NCI-H1092 (cell line): ENCODE measurements around the gene SV2B.
A peak's percentile ranks its signal among the peaks of the same experiment; 100 is the strongest.

Experiments used
- DNase-seq: peaks from one replicate; lab custom pipeline; 2025; lab: John Stamatoyannopoulos, UW

The SV2B gene

GRCh38 chr15:91193378-91193720, 93.3 kb downstream of the SV2B start:
- DNase-seq = no peak

DNA sequence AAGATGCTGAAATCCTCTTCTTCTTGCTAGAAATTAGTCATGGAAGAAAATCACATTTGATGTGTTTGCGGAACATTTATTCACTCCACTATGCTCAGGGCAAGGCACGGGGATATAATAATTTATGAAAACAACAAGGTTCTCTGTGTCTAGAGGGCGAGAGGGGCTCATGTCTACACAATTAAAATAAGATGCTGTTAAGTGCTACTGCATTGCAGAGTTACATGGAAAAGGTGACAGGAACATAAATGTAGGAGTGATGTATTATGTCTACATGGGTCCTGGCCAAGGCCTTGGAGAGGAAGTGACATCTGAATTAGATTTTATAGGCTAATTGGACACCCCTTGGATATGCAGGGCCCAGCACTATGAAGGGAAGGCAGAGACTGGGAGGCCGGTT, 96.1 kb downstream of the SV2B start:
- no peak for DNase-seq

DNA sequence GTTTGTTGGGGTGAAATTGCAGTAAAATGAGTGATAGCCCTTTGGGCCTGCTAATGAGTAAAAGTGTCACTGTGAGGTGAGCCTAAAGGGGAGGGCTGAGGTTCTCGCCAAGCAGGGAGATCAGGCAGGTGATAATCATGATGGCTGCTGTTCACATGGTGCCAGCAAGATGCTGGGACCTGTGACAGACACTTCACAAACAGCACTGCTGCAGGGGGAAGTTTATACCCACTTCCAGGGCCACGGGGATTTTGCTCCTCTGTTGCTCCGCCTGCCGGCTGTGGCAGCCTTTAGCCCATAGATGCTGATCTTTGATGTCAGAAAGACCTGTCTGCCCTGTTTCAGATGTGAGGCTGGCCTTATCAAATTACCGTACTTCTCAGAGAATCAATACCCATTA, 96.7 kb downstream of the SV2B start:
- DNase-seq = no peak

DNA sequence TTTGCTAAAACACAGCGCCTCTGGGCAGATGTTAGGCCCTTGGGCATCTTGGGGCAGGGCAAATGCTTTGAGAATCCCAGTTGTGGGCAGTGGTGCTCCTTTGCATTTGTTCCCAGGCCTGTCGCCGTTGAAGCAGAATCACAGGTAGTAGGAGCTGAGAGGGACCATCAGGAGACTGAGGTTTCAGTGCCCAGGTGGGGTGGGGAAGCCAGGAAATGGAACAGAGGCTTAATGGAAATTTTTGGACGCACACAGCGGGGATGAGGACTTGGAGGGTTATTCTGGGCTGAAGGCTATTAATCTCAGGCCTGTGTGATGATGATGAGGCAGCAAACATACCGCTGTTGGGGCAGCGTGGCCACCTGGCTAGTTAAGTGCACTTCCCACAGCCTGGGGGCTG, 99.5 kb downstream of the SV2B start:
- DNase-seq = peak; percentile 44

- no peak for DNase-seq
Measured at GRCh38 chr15:91200101-91200754, 100.2 kb downstream of the SV2B start.

DNA sequence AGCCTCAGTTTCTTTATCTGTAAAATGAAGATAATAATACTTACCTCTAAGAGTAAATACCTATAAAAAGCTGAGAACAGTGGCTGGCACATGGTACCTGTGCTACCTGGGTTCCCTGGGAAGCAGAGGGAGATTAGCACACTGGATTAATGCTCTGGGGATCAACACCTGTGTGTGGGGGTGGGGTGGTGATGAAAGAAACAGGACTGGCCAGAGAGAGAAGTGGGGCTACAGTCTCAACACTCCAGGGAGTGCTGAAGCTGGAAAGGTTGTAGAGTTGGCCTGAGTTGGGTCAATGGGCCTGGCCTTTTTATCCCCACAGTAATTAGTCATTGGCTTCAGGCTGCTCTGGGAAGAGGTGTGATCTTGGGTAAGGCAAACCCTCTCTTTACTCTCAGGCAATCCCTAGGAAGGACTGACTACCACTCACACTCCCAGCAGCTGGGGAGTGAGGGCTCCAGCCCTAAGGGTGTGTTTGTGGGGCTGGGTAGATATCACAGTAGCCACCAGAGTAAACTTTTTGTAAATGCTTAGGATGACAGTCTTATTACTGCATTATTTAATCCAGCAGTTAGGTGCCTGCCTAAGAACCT, 102.5 kb downstream of the SV2B start:
- DNase-seq = no peak

GRCh38 chr15:91203619-91204203, 103.7 kb downstream of the SV2B start:
- no peak for DNase-seq

GRCh38 chr15:91208371-91208770, 108.3 kb downstream of the SV2B start:
- no peak for DNase-seq

DNA sequence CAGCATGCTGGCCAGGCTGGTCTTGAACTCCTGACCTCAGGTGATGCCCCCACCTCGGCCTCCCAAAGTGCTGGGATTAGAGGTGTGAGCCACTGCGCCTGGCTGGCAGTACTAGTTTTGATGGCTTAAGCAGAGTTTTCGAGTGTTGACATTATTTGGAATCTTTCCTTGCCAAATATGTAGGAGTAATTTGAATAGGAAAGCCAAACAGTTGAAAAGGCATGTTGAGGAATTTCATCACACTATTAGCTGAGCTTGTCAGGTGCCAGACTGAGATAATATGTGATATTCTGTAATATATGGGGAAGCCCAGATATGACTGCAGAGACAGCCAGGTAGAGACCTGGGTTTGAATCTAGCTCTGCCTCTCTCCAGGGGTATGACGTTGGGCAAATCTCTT, 109.3 kb downstream of the SV2B start:
- no peak for DNase-seq

DNA sequence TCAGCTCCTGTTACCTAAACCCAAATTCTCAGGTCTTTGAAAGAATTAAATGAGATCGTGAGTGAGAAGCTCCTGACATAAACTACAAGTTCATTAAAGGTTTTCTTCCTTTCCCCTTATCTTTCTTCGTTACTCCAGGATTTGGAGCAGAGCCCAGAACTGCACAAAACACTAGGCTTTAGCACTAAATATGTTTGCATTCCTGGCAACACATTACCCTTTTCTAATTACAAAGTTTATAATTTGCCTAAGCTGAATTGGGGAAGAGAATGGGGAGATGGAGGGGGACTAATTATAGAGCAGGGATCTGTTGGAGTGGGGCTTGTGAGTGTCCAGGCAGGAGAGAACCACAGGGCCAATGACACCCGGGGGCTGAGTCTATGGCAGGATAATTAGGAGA, 109.7 kb downstream of the SV2B start:
- no peak for DNase-seq

- DNase-seq = no peak
Measured at GRCh38 chr15:91214675-91215590, 114.9 kb downstream of the SV2B start.

DNA sequence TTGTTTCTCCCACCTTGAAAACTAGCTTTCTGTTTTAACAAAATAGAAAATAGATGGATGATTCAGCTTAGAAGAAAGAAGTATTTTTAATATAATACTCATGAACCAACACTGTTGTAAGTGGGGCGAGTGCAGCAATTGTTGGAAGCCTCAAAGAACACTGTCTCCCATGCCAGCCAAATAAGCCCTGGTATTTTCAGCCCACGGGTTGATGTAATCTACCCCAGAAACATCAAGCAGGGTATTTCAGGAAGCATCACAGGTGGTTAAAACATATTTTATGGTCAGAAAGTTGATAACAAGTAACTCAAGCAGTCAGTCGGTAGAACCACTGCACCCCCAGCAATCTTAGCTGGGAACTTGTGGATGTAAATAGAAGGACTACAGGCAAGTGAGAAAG, 115.9 kb downstream of the SV2B start:
- no peak for DNase-seq

DNA sequence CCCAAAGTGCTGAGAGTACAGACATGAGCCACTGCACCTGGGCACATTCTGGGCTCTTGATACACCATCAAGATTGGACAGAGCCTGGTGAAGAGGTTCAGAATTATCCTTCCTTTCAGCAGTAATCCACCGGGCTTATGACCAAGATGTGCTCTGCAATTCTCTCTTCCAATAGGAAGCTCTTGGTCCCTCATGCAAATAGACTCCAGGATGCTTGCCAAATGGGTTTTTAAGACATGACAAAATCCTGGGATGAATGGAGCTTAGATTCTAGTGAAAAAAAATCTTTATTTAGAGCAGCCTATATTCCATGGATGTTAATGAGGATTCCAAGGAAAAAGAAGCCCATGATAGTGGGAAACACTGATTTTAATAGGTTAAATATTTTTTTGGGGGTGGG, 119.1 kb downstream of the SV2B start:
- DNase-seq = no peak

DNA sequence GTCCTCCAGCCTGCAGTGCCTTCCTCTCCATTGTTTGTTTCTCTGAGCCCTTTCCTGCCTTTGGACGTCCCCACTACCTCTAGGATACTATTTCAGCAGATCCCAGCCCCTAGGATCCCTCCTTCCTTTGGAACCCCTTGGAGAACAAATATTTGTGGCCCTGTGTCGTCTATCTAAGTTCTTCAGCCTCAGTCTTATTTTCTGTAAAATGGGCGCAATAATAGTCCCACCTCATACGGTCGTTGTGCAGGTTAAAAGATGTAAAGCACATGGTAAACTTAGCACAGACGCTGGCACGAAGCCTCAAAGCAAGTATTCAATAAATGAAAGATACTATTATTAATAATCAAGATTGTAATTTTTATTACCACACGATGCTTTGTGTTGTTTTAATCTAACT, 122.0 kb downstream of the SV2B start:
- DNase-seq = no peak

GRCh38 chr15:91223863-91224262, 123.8 kb downstream of the SV2B start:
- DNase-seq = peak; percentile 82

DNA sequence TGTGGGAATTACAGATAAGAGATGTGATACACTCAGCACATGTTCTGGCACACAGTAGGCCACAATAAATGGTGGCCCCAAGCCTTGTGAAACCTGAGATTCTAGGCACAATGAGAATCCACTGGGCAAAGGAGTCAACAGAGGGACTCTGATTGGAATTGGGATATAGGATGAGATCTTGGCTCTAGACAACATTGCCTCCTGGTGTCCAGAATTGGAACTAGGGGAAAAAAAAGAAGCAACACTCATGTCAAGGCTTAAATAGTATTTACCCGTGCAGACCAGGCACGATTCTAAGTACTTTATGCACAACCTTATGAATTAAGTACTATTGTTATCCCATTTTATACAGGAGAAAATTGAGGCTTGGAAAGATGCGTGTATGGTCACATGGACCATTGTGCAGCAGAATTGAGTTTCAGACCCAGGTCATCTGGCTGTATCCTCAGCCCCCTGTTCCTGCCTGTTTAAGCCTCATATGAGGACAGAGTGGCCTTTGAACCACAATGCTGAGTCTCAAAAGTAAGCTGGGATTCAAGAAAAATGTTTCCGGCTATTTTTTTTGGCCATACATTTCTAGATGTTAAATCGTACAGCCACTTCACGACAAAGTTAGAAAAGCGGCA, 124.8 kb downstream of the SV2B start:
- DNase-seq = peak; percentile 45

DNA sequence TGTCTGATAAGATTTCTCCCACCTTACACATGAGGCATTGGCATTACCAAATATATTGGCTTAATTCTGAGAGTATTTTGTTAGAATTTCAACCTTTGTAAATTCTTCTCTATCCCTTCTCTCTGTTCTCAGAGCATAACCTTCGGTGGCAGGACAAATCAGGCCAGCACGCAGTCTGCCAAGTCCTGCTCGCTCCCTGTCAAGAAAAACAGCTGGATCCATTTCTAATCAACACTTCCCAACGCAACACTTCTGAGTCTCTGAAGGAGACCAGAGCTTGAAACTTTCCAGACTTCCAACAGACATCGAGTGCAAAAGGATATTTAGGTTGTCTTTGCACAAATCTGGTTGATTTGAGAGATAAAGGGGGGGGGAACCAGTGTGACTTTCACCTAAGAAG, 125.7 kb downstream of the SV2B start:
- no peak for DNase-seq

DNA sequence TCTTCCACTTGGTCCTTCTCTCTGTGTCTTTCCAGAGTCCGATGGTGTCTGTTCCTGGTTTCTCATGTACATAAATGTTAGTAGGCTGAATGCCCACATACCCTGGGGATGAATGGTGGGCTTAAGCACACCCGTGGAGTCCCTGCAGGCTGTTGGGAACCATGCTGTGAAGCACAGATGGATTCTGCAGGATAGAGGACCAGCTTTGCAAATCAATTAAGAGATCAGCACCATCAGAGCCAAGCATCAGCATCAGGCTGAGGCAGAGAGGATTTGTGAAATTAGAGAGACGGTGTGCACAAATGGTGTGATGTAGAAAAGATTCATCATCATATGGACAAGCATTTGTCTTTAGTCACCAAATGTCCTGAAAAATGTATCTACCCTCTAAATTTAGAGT, 127.1 kb downstream of the SV2B start:
- no peak for DNase-seq

DNA sequence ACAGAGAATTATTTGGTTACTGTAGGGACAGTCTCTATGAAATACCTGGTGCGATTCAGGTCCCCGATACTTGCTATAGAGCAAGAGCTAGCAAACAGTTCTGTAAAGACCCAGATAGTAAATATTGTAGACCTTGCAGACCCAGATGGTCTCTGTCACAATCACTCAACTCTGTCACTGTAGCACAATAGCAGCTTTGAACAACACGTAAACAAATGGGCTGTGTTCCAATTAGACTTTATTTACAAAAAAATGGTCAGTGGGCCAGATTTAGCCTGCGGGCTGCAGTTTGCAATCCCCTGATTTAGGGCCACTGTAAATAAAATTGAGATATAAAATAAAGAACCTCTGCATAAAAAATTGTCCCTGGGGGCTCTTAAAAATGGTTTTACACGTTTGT, 127.7 kb downstream of the SV2B start:
- DNase-seq = no peak

DNA sequence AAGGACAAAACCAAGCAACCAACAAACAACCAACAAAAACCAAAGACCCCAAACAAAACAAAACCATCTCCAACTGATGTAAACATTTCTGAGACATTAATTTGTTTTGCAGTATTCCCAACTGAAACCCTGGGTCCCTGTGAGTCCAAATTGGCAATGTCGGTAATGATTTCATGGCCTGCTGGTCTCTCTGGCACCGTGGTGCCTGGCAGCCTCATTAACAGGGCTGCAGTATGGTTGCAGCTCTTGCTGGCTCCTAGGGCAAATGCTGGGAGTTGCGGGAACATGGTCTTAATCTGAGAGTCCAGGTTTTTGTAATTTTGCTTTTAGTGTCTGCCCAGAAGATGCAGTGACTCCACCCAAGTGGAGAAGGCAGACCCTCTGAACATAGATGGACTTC, 128.3 kb downstream of the SV2B start:
- peak; percentile 8 for DNase-seq

DNA sequence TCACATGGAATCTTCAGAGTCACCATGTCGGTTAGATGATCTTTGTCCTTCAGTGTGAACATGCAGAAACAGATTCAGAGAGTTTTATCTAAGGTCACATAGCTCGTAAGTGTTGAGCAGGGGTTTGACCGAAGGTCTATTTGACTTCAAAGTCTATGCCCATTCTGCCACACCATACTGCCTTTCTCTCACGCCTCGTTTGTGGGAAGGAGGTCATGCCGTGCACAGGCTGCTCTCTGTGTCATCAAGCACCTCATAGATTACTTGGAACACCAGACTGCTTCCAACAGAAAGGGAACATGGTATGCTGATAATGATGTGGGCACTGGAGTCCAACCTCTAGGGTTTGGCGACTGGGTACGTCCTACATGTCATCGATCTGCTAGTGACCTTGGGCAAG, 128.8 kb downstream of the SV2B start:
- no peak for DNase-seq

DNA sequence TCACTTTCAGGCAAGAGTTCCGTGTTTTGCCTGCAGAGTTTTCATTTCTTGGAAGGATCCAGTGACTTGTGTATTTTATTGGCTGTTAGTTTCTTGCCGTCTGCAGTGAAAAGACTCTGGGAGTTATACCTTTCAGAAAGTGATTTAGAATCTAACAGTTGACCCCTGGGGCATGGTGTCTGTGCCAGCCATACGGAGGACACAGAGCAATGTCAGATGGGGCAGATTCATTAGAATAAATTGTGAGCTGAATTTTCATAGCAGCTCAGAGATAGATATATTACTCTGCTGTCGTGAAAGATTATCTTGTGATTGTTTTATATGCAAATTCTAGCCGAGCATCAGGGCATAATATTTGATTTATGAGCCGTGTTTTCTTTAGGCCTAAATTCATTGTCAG, 131.6 kb downstream of the SV2B start:
- DNase-seq = no peak

DNA sequence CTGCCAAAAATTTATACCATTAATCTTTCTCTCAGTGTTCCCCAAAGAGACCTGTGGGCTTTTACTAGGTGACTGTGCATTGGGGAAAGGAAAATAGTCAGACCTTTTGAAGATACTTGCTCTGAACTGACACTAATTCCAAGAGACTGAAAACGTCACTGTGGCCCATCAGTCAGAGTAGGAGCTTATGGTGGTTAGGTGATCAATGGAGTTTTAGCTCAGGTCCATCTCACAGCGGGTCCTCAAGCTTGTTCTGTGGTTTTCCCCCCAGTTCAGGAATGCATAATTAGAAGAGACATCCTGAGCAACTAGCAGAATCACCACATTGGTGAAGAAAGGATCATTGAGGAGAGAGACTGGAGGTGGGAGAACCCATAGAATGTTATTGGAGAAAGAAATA, 134.7 kb downstream of the SV2B start:
- no peak for DNase-seq
